IMR-90 (cell line): ENCODE results near the gene ZNF497. TPM values are rescaled to one million over a fixed set of nuclear protein-coding genes. Genes with fewer than 3 reads are reported as not detected.

Source experiments
- ATAC-seq: fragments of 200-7000 bp; cut with Tn5 transposase; 2 replicates; pipeline ENCODE4 v1.9.1; 2020; ENCODE audit warnings: low read depth, mild to moderate bottlenecking, moderate library complexity
- BruUV-seq: library from RNA; stranded (reverse); fragments of 400-500 nt; replicated peaks from 2 replicates; lab custom pipeline; 2021; lab: Mats Ljungman, UMichigan
- CTCF ChIA-PET: fragments of 300-600 bp; formaldehyde crosslinking; extraction: SDS; loops from one replicate; lab custom pipeline; 2021; ENCODE audit warnings: antibody characterized with exemption; lab: Yijun Ruan, JAX
- POLR2A ChIA-PET: fragments of 300-600 bp; sonication (Branson Sonifier 250); formaldehyde crosslinking; loops from one replicate; lab custom pipeline; 2022; ENCODE audit warnings: antibody characterized with exemption; ENCODE audit not compliant: unreplicated experiment; lab: Charles Lee
- DNase-seq: peaks from one replicate; pipeline ENCODE4 v3.0.0; 2013
- H2AFZ ChIP-seq: replicated peaks from 2 replicates; pipeline ENCODE3; 2013; ENCODE audit warnings: low read length, mild to moderate bottlenecking; ENCODE audit not compliant: poor library complexity
- H2AK5ac ChIP-seq: 2 replicates; pipeline ENCODE4 v1.6.1; 2013; ENCODE audit warnings: low read depth, low read length, inconsistent platforms
- H2AK9ac ChIP-seq: replicated peaks from 2 replicates; pipeline ENCODE3; 2013; ENCODE audit warnings: mild to moderate bottlenecking, low read depth, low read length, moderate library complexity; ENCODE audit not compliant: poor library complexity
- H2BK120ac ChIP-seq: 2 replicates; pipeline ENCODE4 v1.6.1; 2013; ENCODE audit warnings: low read depth, low read length, inconsistent platforms
- H2BK15ac ChIP-seq: 3 replicates; pipeline ENCODE4 v1.6.1; 2013; ENCODE audit warnings: low read depth, low read length, inconsistent platforms
- H2BK20ac ChIP-seq: 2 replicates; pipeline ENCODE4 v1.6.1; 2013; ENCODE audit warnings: low read depth, mild to moderate bottlenecking, inconsistent platforms, low read length, moderate library complexity
- H2BK5ac ChIP-seq: 2 replicates; pipeline ENCODE4 v1.6.1; 2013; ENCODE audit warnings: mild to moderate bottlenecking, low read depth, low read length, inconsistent platforms; ENCODE audit not compliant: poor library complexity, severe bottlenecking
- H3K14ac ChIP-seq: replicated peaks from 2 replicates; pipeline ENCODE4 v1.6.1; 2013; ENCODE audit warnings: low read depth, low read length, inconsistent platforms
- H3K18ac ChIP-seq: 2 replicates; pipeline ENCODE4 v1.6.1; 2013; ENCODE audit warnings: low read depth, low read length, control low read depth
- H3K23ac ChIP-seq: 2 replicates; pipeline ENCODE4 v1.6.1; 2013; ENCODE audit warnings: low read depth, low read length, inconsistent platforms
- H3K27ac ChIP-seq: 2 replicates; pipeline ENCODE4 v1.5.1; 2013; ENCODE audit warnings: mild to moderate bottlenecking, control low read depth, low read length; ENCODE audit not compliant: insufficient read depth
- H3K27me3 ChIP-seq: 2 replicates; pipeline ENCODE4 v1.6.1; 2013; ENCODE audit warnings: low read length; ENCODE audit not compliant: control insufficient read depth, insufficient read depth
- H3K36me3 ChIP-seq: 2 replicates; pipeline ENCODE4 v1.6.1; 2013; ENCODE audit warnings: low read length, mixed read lengths; ENCODE audit not compliant: control insufficient read depth, insufficient read depth
- H3K4ac ChIP-seq: 2 replicates; pipeline ENCODE4 v1.6.1; 2013; ENCODE audit warnings: low read depth, low read length, inconsistent platforms
- H3K4me1 ChIP-seq: 2 replicates; pipeline ENCODE4 v1.6.1; 2013; ENCODE audit warnings: low read length, mixed read lengths; ENCODE audit not compliant: control insufficient read depth, insufficient read depth
- H3K4me2 ChIP-seq: 2 replicates; pipeline ENCODE4 v1.6.1; 2013; ENCODE audit warnings: low read depth, mild to moderate bottlenecking, control low read depth, low read length, moderate library complexity
- H3K4me3 ChIP-seq: 2 replicates; pipeline ENCODE4 v1.5.1; 2013; ENCODE audit warnings: low read depth, mild to moderate bottlenecking, control low read depth, low read length, moderate library complexity; ENCODE audit not compliant: insufficient read depth
- H3K56ac ChIP-seq: 2 replicates; pipeline ENCODE4 v1.6.1; 2013; ENCODE audit warnings: low read length, inconsistent platforms; ENCODE audit not compliant: insufficient read depth; ENCODE audit errors: extremely low read depth
- H3K79me1 ChIP-seq, 2 experiments: 2 replicates each; pipeline ENCODE4 v1.6.1; 2013; ENCODE audit warnings: low read length in 2 of 2, inconsistent platforms in 1 of 2, low read depth in 1 of 2
- H3K9ac ChIP-seq: 2 replicates; pipeline ENCODE4 v1.6.1; 2013; ENCODE audit warnings: low read depth, low read length, control low read depth
- H3K9me1 ChIP-seq: 2 replicates; pipeline ENCODE4 v1.6.1; 2013; ENCODE audit warnings: low read length, inconsistent platforms; ENCODE audit not compliant: insufficient read depth
- H3K9me3 ChIP-seq: 2 replicates; pipeline ENCODE4 v1.6.1; 2013; ENCODE audit warnings: low read length; ENCODE audit not compliant: control insufficient read depth, insufficient read depth
- H4K20me1 ChIP-seq: 2 replicates; pipeline ENCODE4 v1.6.1; 2013; ENCODE audit warnings: low read length, inconsistent platforms; ENCODE audit not compliant: insufficient read depth
- H4K5ac ChIP-seq: 2 replicates; pipeline ENCODE4 v1.6.1; 2013; ENCODE audit warnings: mild to moderate bottlenecking, low read depth, low read length, control low read depth
- H4K8ac ChIP-seq, 2 experiments: 2 replicates each; pipeline ENCODE4 v1.6.1; 2013; ENCODE audit warnings: low read depth in 2 of 2, low read length in 2 of 2, control low read depth in 1 of 2, inconsistent platforms in 1 of 2
- H4K91ac ChIP-seq: 2 replicates; pipeline ENCODE4 v1.6.1; 2013; ENCODE audit warnings: low read depth, low read length, inconsistent platforms; ENCODE audit not compliant: insufficient read depth
- BHLHE40 ChIP-seq: fragments of 150-350 bp; IDR thresholded peaks from 2 replicates; pipeline ENCODE4 v1.6.1; 2016; ENCODE audit warnings: mild to moderate bottlenecking, low read depth, low read length
- CEBPB ChIP-seq: IDR thresholded peaks from 2 replicates; pipeline ENCODE4 v1.6.1; 2012; ENCODE audit warnings: low read depth, low read length, improper control_type of control experiment
- CHD1 ChIP-seq: IDR thresholded peaks from 2 replicates; pipeline ENCODE4 v1.6.1; 2012; ENCODE audit warnings: low read depth, low read length, improper control_type of control experiment
- CTCF ChIP-seq: conservative IDR thresholded peaks from 2 replicates; pipeline ENCODE4 v1.5.1; 2012; ENCODE audit warnings: mild to moderate bottlenecking, low read depth, low read length, improper control_type of control experiment
- ELK1 ChIP-seq: fragments of 150-350 bp; IDR thresholded peaks from 2 replicates; pipeline ENCODE4 v1.6.1; 2016; ENCODE audit warnings: low read depth, mild to moderate bottlenecking, low read length, moderate library complexity, borderline replicate concordance
- FOS ChIP-seq: fragments of 150-350 bp; IDR thresholded peaks from 2 replicates; pipeline ENCODE4 v1.6.1; 2016; ENCODE audit warnings: low read depth, low read length
- MAZ ChIP-seq: IDR thresholded peaks from 2 replicates; pipeline ENCODE4 v1.6.1; 2012; ENCODE audit warnings: low read depth, mild to moderate bottlenecking, low read length, improper control_type of control experiment, moderate library complexity, borderline replicate concordance
- MXI1 ChIP-seq: IDR thresholded peaks from 2 replicates; pipeline ENCODE4 v1.6.1; 2012; ENCODE audit warnings: low read depth, mild to moderate bottlenecking, low read length, moderate library complexity, borderline replicate concordance
- NFE2L2 ChIP-seq: fragments of 150-350 bp; IDR thresholded peaks from 2 replicates; pipeline ENCODE4 v1.6.1; 2016; ENCODE audit warnings: low read depth, mild to moderate bottlenecking, low read length
- POLR2A ChIP-seq: IDR thresholded peaks from 2 replicates; pipeline ENCODE4 v1.6.1; 2012; ENCODE audit warnings: mild to moderate bottlenecking, low read depth, low read length
- RCOR1 ChIP-seq: IDR thresholded peaks from 2 replicates; pipeline ENCODE4 v1.6.1; 2012; ENCODE audit warnings: mild to moderate bottlenecking, low read length, improper control_type of control experiment; ENCODE audit not compliant: insufficient replicate concordance
- RFX5 ChIP-seq: IDR thresholded peaks from 2 replicates; pipeline ENCODE4 v1.8.0; 2012; ENCODE audit warnings: low read depth, mild to moderate bottlenecking, low read length, moderate library complexity
- SMC3 ChIP-seq: fragments of 150-350 bp; IDR thresholded peaks from 2 replicates; pipeline ENCODE4 v1.6.1; 2016; ENCODE audit warnings: low read depth, mild to moderate bottlenecking, antibody characterized with exemption, low read length, moderate library complexity
- WGBS, 2 experiments: methylation state at CpG; one replicate each; pipeline versions ENCODE4 v1.1.5 to v1.1.7; 2013; ENCODE audit warnings: missing lambda C conversion rate in 2 of 2; ENCODE audit not compliant: insufficient read length in 1 of 2; ENCODE audit errors: extremely low coverage in 2 of 2; 5-methylcytosine and 5-hydroxymethylcytosine counted together
- dilution Hi-C: fragments of 300-500 bp; cut with HindIII; formaldehyde crosslinking; loops from one replicate; pipeline ENCODE4 v1.14.3; 2018; ENCODE audit warnings: low sequenced_read_pairs; ENCODE audit not compliant: unreplicated experiment
- in situ Hi-C: fragments of 300-500 bp; cut with MboI; formaldehyde crosslinking; loops from 3 replicates; pipeline ENCODE4 v1.14.3; 2019; ENCODE audit warnings: low sequenced_read_pairs, inconsistent platforms, mixed read lengths
- intact Hi-C: fragments of 100-400 bp; cut with micrococcal nuclease; formaldehyde crosslinking; loops from 2 replicates; pipeline ENCODE4 v1.10.0; 2022
- polyA plus RNA-seq, 3 experiments: library from polyadenylated mRNA; depleted of rRNA; stranded (reverse); fragments of >200 nt; gene quantifications; 2 replicates each; pipeline ENCODE4 v1.2.3, GENCODE V29; 2012; ENCODE audit warnings: low replicate concordance in 1 of 3
- total RNA-seq: library from RNA; depleted of rRNA; stranded (reverse); fragments of >200 nt; gene quantifications from 2 replicates; pipeline ENCODE4 v1.2.3, GENCODE V29; 2012

The ZNF497 gene
- total and polyA plus RNA-seq, 2 of the 4 experiments (the other 2 are of a cell fraction): 0.18 to 0.24 TPM

GRCh38 chr19:58304748-58305064 lies 57.8 kb downstream of the ZNF497 start:
- Histone ChIP-seq H3K4me3 (peak overlapping the region; percentile 33; the same call in 1 of the 2 replicates), H4K20me1 (peaks cover 4% of the 10 kb centered on the region; the same call in 1 of the 2 replicates), H3K9ac (no peak overlapping the region), H2AK9ac (no peak overlapping the region), H3K9me1 (peaks cover 3% of the 10 kb centered on the region; the same call in 1 of the 2 replicates), H3K23ac (no peak overlapping the region), H3K9me3 (no peaks in the 10 kb centered on the region; the same call in 1 of the 2 replicates), H3K14ac (no peak overlapping the region), H4K8ac (peak overlapping the region; percentile 70 to 93), H2BK120ac (no peak overlapping the region), H3K79me1 (peaks cover 39 to 60% of the 10 kb centered on the region in 2 experiments), H2AK5ac (no peak overlapping the region), H3K4me1 (peaks cover 2% of the 10 kb centered on the region; the same call in 1 of the 2 replicates), H3K27ac (no peak overlapping the region), H3K18ac (no peak overlapping the region), H3K36me3 (peaks cover 27% of the 10 kb centered on the region), H4K91ac (no peak overlapping the region), H3K56ac (peak overlapping the region; percentile 12; the same call in 1 of the 2 replicates), H3K4me2 (peak overlapping the region; percentile 56; the same call in 1 of the 2 replicates), H3K27me3 (no peaks in the 10 kb centered on the region), H2BK5ac (peak overlapping the region; percentile 12), H3K4ac (no peak overlapping the region; the same call in 1 of the 2 replicates), H4K5ac (peak overlapping the region; percentile 11; the same call in 1 of the 2 replicates), H2BK15ac (no peak overlapping the region), H2AFZ (no peak overlapping the region), H2BK20ac (no peak overlapping the region)
- 29% methylated on average over 3 of the region's 7 CpGs; no CpG with 5 or more reads in 1 of the 2 experiments for WGBS, 2 experiments
- no TSS peak for BruUV-seq
- DNase-seq (no peak), ATAC-seq (peak; percentile 12)
- in situ Hi-C loops: no loop called here
- CTCF ChIA-PET: no interaction called here
- POLR2A ChIA-PET: no interaction called here
- dilution Hi-C loops: no loop called here
- TF ChIP-seq NFE2L2 (no peak), SMC3 (no peak), MXI1 (no peak), CEBPB (no peak), RFX5 (no peak), BHLHE40 (no peak), FOS (no peak), MAZ (no peak), RCOR1 (no peak), ELK1 (no peak), CHD1 (no peak), CTCF (no peak), POLR2A (no peak)
- intact Hi-C loops: loop anchor here (5.0 kb wide), 1 partner anchor 213 kb away; the partner anchor contains the start of gene ZBTB45
